Endothelial cell of umbilical vein (primary cell): ENCODE measurements around the gene MAPKBP1. TPM values are rescaled to one million over a fixed set of nuclear protein-coding genes. Genes with fewer than 3 reads are reported as not detected.

Source experiments
- BruUV-seq: library from RNA; stranded (reverse); fragments of 400-500 nt; replicated peaks from 2 replicates; lab custom pipeline; 2021; lab: Mats Ljungman, UMichigan
- CTCF ChIA-PET: fragments of 300-600, 350-600 bp; sonication (Branson Sonifier 250); formaldehyde crosslinking; loops from one replicate; lab custom pipeline; 2021; ENCODE audit warnings: antibody characterized with exemption, inconsistent platforms; lab: Charles Lee
- POLR2A ChIA-PET: fragments of 300-600, 350-600 bp; sonication (Branson Sonifier 250); formaldehyde crosslinking; loops from one replicate; lab custom pipeline; 2021; ENCODE audit warnings: antibody characterized with exemption, inconsistent platforms; lab: Charles Lee
- DNase-seq: peaks from one replicate; pipeline ENCODE4 v3.0.0-alpha.2; 2011; ENCODE audit warnings: low read depth, low spot score
- FAIRE-seq: peaks from 2 replicates; lab custom pipeline; 2011; peaks lifted over from hg19 to GRCh38; lab: Jason Lieb, UNC
- H2AFZ ChIP-seq: 2 replicates; pipeline ENCODE4 v1.6.0; 2012; ENCODE audit warnings: low read depth, low read length, control low read depth, inconsistent platforms
- H3K27ac ChIP-seq: 2 replicates; pipeline ENCODE4 v1.5.1; 2011; ENCODE audit warnings: low read depth, mild to moderate bottlenecking, control low read depth, low read length, moderate library complexity; ENCODE audit not compliant: insufficient read depth
- H3K27me3 ChIP-seq, 2 experiments: 2 replicates each; pipeline versions ENCODE4 v1.6.0 to v1.6.1; 2011; ENCODE audit warnings: low read length in 2 of 2, mixed read lengths in 1 of 2; ENCODE audit not compliant: control insufficient read depth in 2 of 2, insufficient read depth in 2 of 2
- H3K36me3 ChIP-seq, 2 experiments: 2 replicates in 1 of 2; 3 replicates in 1 of 2; pipeline ENCODE4 v1.5.1; 2011; ENCODE audit warnings: low read length in 2 of 2, mild to moderate bottlenecking in 1 of 2, moderate library complexity in 1 of 2; ENCODE audit not compliant: control insufficient read depth in 2 of 2, insufficient read depth in 2 of 2; ENCODE audit errors: extremely low read depth in 1 of 2
- H3K4me1 ChIP-seq: 3 replicates; pipeline ENCODE4 v1.5.1; 2011; ENCODE audit warnings: mild to moderate bottlenecking, low read length; ENCODE audit not compliant: control insufficient read depth, insufficient read depth; ENCODE audit errors: extremely low read depth
- H3K4me2 ChIP-seq: 2 replicates; pipeline ENCODE4 v1.6.1; 2011; ENCODE audit warnings: low read length, control low read depth, mixed read lengths; ENCODE audit not compliant: insufficient read depth
- H3K4me3 ChIP-seq, 3 experiments: fragments of 200-600 bp in 1 of 3; sonication (generic), shearing (Covaris generic) in 1 of 3; replicated peaks in 1 of 3; 2 replicates each; pipeline ENCODE4 v1.5.1; 2011 to 2016; ENCODE audit warnings: control low read depth in 3 of 3, low read length in 3 of 3, mild to moderate bottlenecking in 2 of 3, inconsistent platforms in 1 of 3, low read depth in 1 of 3, moderate library complexity in 1 of 3; ENCODE audit not compliant: insufficient read depth in 1 of 3
- H3K79me2 ChIP-seq: 2 replicates; pipeline ENCODE4 v1.6.0; 2012; ENCODE audit warnings: low read length, inconsistent platforms; ENCODE audit not compliant: control insufficient read depth, insufficient read depth
- H3K9ac ChIP-seq: replicated peaks from 2 replicates; pipeline ENCODE3; 2011; ENCODE audit warnings: low read length, control low read depth; ENCODE audit not compliant: insufficient read depth; ENCODE audit errors: extremely low read depth
- H3K9me1 ChIP-seq: replicated peaks from 3 replicates; pipeline ENCODE4 v1.6.0; 2011; ENCODE audit warnings: mild to moderate bottlenecking, low read length; ENCODE audit not compliant: control insufficient read depth, insufficient read depth; ENCODE audit errors: extremely low read depth
- H3K9me3 ChIP-seq: replicated peaks from 2 replicates; pipeline ENCODE4 v1.5.1; 2012; ENCODE audit warnings: low read length, inconsistent platforms; ENCODE audit not compliant: control insufficient read depth, insufficient read depth
- H4K20me1 ChIP-seq: replicated peaks from 2 replicates; pipeline ENCODE3; 2011; ENCODE audit warnings: mild to moderate bottlenecking, low read length; ENCODE audit not compliant: control insufficient read depth, insufficient read depth; ENCODE audit errors: extremely low read depth
- CTCF ChIP-seq, 2 donors: IDR thresholded peaks; 1 replicate in 1 of 2; 2 replicates in 1 of 2; pipeline ENCODE4 v1.5.1; 2011; ENCODE audit warnings: low read length in 2 of 2, mild to moderate bottlenecking in 2 of 2, moderate library complexity in 2 of 2, control low read depth in 1 of 2, inconsistent platforms in 1 of 2, low read depth in 1 of 2; ENCODE audit not compliant: insufficient read depth in 1 of 2; ENCODE audit errors: extremely low read depth in 1 of 2
- EZH2 ChIP-seq: IDR thresholded peaks from 2 replicates; pipeline ENCODE4 v1.6.1; 2012; ENCODE audit warnings: borderline replicate concordance, low read depth, mild to moderate bottlenecking, moderate library complexity, low read length, inconsistent platforms; ENCODE audit not compliant: severe bottlenecking
- FOS ChIP-seq: IDR thresholded peaks from 2 replicates; pipeline ENCODE4 v1.6.1; 2011; ENCODE audit warnings: mild to moderate bottlenecking, low read length, moderate library complexity, borderline replicate concordance; ENCODE audit not compliant: insufficient read depth
- GATA2 ChIP-seq: IDR thresholded peaks from 2 replicates; pipeline ENCODE4 v1.7.0; 2011; ENCODE audit warnings: low read depth, mild to moderate bottlenecking, moderate library complexity, mixed read lengths, low read length; ENCODE audit not compliant: insufficient read length, insufficient read depth
- JUN ChIP-seq: IDR thresholded peaks from 2 replicates; pipeline ENCODE4 v1.6.1; 2011; ENCODE audit warnings: borderline replicate concordance, low read depth; ENCODE audit not compliant: insufficient read length, insufficient read depth
- MAX ChIP-seq: IDR thresholded peaks from 2 replicates; pipeline ENCODE4 v1.6.1; 2011; ENCODE audit not compliant: insufficient read depth, insufficient read length
- MYC ChIP-seq: IDR thresholded peaks from one replicate; pipeline ENCODE4 v1.6.1; 2011; ENCODE audit warnings: mild to moderate bottlenecking, low read depth, low read length
- POLR2A ChIP-seq: IDR thresholded peaks from 2 replicates; pipeline ENCODE4 v1.6.1; 2012; ENCODE audit warnings: low read depth, mild to moderate bottlenecking, control low read depth, low read length
- POLR2AphosphoS5 ChIP-seq: IDR thresholded peaks from 2 replicates; pipeline ENCODE4 v1.6.1; 2012; ENCODE audit warnings: low read depth, mild to moderate bottlenecking, control low read depth, low read length, moderate library complexity; ENCODE audit not compliant: insufficient read depth
- dilution Hi-C: fragments of 300-500 bp; cut with MboI; formaldehyde crosslinking; loops from one replicate; pipeline ENCODE4 v1.15.0; 2019; ENCODE audit warnings: low sequenced_read_pairs; ENCODE audit not compliant: extremely low pct_ligation_motif_present
- intact Hi-C: fragments of 100-400 bp; cut with micrococcal nuclease; formaldehyde crosslinking; loops from one replicate; pipeline ENCODE4 v1.10.0; 2022
- polyA plus RNA-seq, 4 experiments: library from polyadenylated mRNA; depleted of rRNA in 3 of 4; stranded (reverse) in 3 of 4; unstranded in 1 of 4; fragments of >200 nt; gene quantifications; 2 replicates each; pipeline versions ENCODE4 v1.2.1 to v1.2.3, GENCODE V29; 2011 to 2012; ENCODE audit warnings: missing spikeins in 1 of 4
- total RNA-seq: library from RNA; stranded (reverse); gene quantifications from 2 replicates; pipeline ENCODE4 v1.2.3, GENCODE V29; 2021

MAPKBP1 gene
- total and polyA plus RNA-seq, 2 donors (not counting 3 experiments of a cell fraction or from before 2014, with no cell fraction given), result 12.3 to 55.8 TPM

- Histone ChIP-seq H3K4me2 (no peak overlapping the region), H4K20me1 (no peaks in the 10 kb centered on the region), H3K9me3 (no peaks in the 10 kb centered on the region), H3K27me3 (no peaks in the 10 kb centered on the region), H3K4me1 (no peaks in the 10 kb centered on the region), H3K9me1 (no peaks in the 10 kb centered on the region), H3K27ac (no peak overlapping the region), H3K9ac (no peak overlapping the region), H3K79me2 (no peaks in the 10 kb centered on the region), H3K4me3 (no peak overlapping the region), H3K36me3 (peaks cover 5 to 38% of the 10 kb centered on the region in 2 experiments), H2AFZ (no peak overlapping the region)
- no peak for FAIRE-seq
- dilution Hi-C loops, result no loop called here
- intact Hi-C loops, result no loop called here
- POLR2A ChIA-PET, result no interaction called here
- DNase-seq, result no peak
- TF ChIP-seq JUN (no peak), POLR2AphosphoS5 (no peak), POLR2A (no peak), FOS (no peak), MYC (no peak), CTCF (IDR thresholded peaks at IDR 0.05; ENCODE audit: extremely low read depth in 1 of 2, insufficient read depth in 1 of 2, low read depth in 1 of 2, low read length in 2 of 2) (no peak), GATA2 (no peak), MAX (no peak), EZH2 (no peak)
- BruUV-seq, result no TSS peak
- CTCF ChIA-PET, result no interaction called here
Measured at GRCh38 chr15:41856262-41856661, 82.0 kb downstream of the MAPKBP1 start.
